ENCODE results near the gene LAMA2.

- TF ChIP-seq, protein P1, sequence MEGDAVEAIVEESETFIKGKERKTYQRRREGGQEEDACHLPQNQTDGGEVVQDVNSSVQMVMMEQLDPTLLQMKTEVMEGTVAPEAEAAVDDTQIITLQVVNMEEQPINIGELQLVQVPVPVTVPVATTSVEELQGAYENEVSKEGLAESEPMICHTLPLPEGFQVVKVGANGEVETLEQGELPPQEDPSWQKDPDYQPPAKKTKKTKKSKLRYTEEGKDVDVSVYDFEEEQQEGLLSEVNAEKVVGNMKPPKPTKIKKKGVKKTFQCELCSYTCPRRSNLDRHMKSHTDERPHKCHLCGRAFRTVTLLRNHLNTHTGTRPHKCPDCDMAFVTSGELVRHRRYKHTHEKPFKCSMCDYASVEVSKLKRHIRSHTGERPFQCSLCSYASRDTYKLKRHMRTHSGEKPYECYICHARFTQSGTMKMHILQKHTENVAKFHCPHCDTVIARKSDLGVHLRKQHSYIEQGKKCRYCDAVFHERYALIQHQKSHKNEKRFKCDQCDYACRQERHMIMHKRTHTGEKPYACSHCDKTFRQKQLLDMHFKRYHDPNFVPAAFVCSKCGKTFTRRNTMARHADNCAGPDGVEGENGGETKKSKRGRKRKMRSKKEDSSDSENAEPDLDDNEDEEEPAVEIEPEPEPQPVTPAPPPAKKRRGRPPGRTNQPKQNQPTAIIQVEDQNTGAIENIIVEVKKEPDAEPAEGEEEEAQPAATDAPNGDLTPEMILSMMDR (IDR thresholded peaks at IDR 0.05), result no peak
- TF ChIP-seq POLR2A (IDR thresholded peaks at IDR 0.05), result no peak
- no peak for TF ChIP-seq POLR2AphosphoS5 (IDR thresholded peaks at IDR 0.05)
Measured at GRCh38 chr6:129163551-129163950, 280.6 kb downstream of the LAMA2 start.

All from breast epithelium (tissue), 3 donors.